HG03159 (cell line): ENCODE measurements around the gene LRRN2.
"Not testable (repeated sequence)": the region's sequence is repeated elsewhere in the genome, so short reads cannot be mapped to it uniquely, and the experiment has no call there.

Experiments used
- ATAC-seq: cut with Tn5 transposase; IDR thresholded peaks from one replicate; pipeline ENCODE4 v1.9.1; 2021; ENCODE audit warnings: mild to moderate bottlenecking, moderate library complexity; ENCODE audit not compliant: unreplicated experiment

LRRN2 gene

GRCh38 chr1:204685236-204686006 is at the start of gene LRRN2:
TSS of gene LRRN2 (minus strand) at chr1:204685738. CDS start at chr1:204619992, 65,746 bp downstream.
- no peak for ATAC-seq

GRCh38 chr1:204735042-204735441 is 49.5 kb upstream of the LRRN2 start:
- no peak for ATAC-seq

GRCh38 chr1:204733869-204734596 is 48.5 kb upstream of the LRRN2 start:
- no peak for ATAC-seq

- no peak for ATAC-seq
These were observed 47.8 kb upstream of the LRRN2 start for GRCh38 chr1:204733289-204733688.

- no peak for ATAC-seq
These were observed 46.5 kb upstream of the LRRN2 start for GRCh38 chr1:204731985-204732575.

GRCh38 chr1:204731509-204731908 is 46.0 kb upstream of the LRRN2 start:
- ATAC-seq = no peak

GRCh38 chr1:204730826-204731459 is 45.4 kb upstream of the LRRN2 start:
- no peak for ATAC-seq

GRCh38 chr1:204729516-204729915 is 44.0 kb upstream of the LRRN2 start:
- no peak for ATAC-seq

GRCh38 chr1:204728456-204728855 is 42.9 kb upstream of the LRRN2 start:
- ATAC-seq = no peak

GRCh38 chr1:204728045-204728444 is 42.5 kb upstream of the LRRN2 start:
- no peak for ATAC-seq

- not testable (repeated sequence) for ATAC-seq
These were observed 41.9 kb upstream of the LRRN2 start for GRCh38 chr1:204727438-204727837.

GRCh38 chr1:204726478-204726877 is 40.9 kb upstream of the LRRN2 start:
- ATAC-seq = no peak

GRCh38 chr1:204725821-204726448 is 40.4 kb upstream of the LRRN2 start:
- no peak for ATAC-seq

GRCh38 chr1:204723131-204723787 is 37.7 kb upstream of the LRRN2 start:
- ATAC-seq = no peak

- no peak for ATAC-seq
These were observed 36.0 kb upstream of the LRRN2 start for GRCh38 chr1:204721373-204722055.

GRCh38 chr1:204716660-204717059 is 31.1 kb upstream of the LRRN2 start:
- ATAC-seq = no peak

- ATAC-seq = no peak
These were observed 29.4 kb upstream of the LRRN2 start for GRCh38 chr1:204714861-204715511.

- no peak for ATAC-seq
These were observed 28.8 kb upstream of the LRRN2 start for GRCh38 chr1:204714194-204714860.

- no peak for ATAC-seq
These were observed 28.0 kb upstream of the LRRN2 start for GRCh38 chr1:204713541-204713940.
